ENCODE data around the gene TPSG1. TPM values are rescaled to one million over a fixed set of nuclear protein-coding genes. Genes with fewer than 3 reads are reported as not detected.

TPSG1 gene
- total RNA-seq, 4 donors from 2014 or later, result 1.6 TPM; not detected in 3

DNA sequence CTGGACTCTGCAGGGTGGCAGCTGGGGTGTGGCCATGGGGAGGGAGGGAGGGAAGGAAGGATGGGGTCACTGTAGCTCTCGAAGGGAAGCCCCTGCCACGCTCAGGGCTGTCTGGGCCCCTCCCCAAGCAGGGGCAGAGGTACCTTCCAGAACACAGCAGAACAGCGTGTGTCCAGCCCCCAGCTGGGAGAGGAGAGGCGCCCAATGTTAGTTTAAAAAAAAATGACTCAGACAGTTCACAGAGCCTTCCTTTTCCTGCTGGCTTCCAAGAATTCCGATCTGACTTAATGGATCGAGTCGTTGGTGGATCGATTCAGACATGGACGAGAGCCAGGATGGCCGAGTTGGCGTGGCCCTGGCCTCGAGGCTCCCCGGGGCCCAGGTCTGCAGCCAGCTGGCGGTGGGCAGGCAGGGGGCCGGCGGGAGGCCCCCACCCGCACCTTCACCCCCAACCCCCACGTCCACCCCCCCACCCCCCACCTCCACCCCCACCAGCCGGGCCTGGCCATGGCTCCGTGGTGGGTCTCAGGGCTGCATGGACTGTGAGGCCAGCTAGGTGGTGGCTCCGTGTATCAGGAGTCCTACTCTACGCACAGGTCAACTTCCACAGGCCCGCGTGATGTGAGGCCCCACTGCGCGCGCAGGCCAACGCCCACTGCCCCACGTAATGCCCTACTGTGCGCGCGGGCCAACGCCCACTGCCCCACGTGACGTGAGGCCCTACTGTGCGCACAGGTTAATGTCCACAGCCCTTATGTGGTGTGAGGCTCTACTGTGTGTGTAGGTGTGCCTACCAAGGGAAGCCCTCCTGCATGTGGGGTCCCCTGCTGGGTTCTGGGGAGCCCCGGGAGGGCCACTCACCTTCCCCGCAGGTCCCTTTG, 50.4 kb downstream of the TPSG1 start:
- no peaks in the 10 kb centered on the region for H3K36me3 ChIP-seq
- DNase-seq (ENCODE audit: low spot score in 2 of 2), result no peak
- H3K4me1 ChIP-seq, result no peaks in the 10 kb centered on the region
- H3K27me3 ChIP-seq, result peaks cover 77% of the 10 kb centered on the region
- no peak overlapping the region for H3K27ac ChIP-seq
- H3K4me3 ChIP-seq, result no peak overlapping the region
- H3K9me3 ChIP-seq, result no peaks in the 10 kb centered on the region
- TF ChIP-seq EP300 (IDR thresholded peaks at IDR 0.05), result no peak
- no peak for TF ChIP-seq POLR2A (IDR thresholded peaks at IDR 0.05)
- TF ChIP-seq, protein P1, sequence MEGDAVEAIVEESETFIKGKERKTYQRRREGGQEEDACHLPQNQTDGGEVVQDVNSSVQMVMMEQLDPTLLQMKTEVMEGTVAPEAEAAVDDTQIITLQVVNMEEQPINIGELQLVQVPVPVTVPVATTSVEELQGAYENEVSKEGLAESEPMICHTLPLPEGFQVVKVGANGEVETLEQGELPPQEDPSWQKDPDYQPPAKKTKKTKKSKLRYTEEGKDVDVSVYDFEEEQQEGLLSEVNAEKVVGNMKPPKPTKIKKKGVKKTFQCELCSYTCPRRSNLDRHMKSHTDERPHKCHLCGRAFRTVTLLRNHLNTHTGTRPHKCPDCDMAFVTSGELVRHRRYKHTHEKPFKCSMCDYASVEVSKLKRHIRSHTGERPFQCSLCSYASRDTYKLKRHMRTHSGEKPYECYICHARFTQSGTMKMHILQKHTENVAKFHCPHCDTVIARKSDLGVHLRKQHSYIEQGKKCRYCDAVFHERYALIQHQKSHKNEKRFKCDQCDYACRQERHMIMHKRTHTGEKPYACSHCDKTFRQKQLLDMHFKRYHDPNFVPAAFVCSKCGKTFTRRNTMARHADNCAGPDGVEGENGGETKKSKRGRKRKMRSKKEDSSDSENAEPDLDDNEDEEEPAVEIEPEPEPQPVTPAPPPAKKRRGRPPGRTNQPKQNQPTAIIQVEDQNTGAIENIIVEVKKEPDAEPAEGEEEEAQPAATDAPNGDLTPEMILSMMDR (IDR thresholded peaks at IDR 0.05), result no peak
- TF ChIP-seq POLR2AphosphoS5 (IDR thresholded peaks at IDR 0.05), result no peak
- WGBS, result 29% methylated on average over 14 of the region's 38 CpGs

DNA sequence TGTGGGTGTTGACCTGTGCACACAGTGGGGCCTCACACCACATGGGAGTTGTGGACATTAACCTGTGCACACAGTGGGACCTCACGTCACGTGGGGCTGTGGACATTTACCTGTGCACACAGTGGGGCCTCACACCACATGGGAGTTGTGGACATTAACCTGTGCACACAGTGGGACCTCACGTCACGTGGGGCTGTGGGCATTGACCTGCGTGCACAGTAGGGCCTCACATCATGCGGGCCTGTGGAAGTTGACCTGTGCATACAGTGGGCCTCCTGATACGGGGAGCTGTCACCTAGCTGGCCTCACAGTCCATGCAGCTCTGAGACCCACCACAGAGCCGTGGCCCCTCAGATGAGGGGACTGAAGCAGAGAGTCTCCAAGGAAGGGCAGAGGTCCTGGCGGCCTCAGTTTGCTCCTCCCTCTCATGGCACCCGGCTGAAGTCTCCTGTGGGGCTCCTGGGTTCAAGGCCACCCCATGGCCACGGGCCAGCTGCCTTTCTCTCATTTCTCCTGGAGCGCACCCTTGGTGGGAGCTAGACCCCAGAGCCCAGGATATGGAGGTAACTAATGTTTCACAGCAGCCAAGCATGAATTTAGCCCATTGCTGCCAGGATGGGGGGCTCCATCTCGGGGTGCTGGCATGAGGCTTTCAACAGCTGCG, 51.1 kb downstream of the TPSG1 start:
- H3K27ac ChIP-seq, result no peak overlapping the region
- H3K36me3 ChIP-seq, result no peaks in the 10 kb centered on the region
- H3K4me1 ChIP-seq, result no peaks in the 10 kb centered on the region
- H3K9me3 ChIP-seq, result no peaks in the 10 kb centered on the region
- WGBS, result 87% methylated on average over 6 of the region's 14 CpGs
- no peak for DNase-seq (ENCODE audit: low spot score in 2 of 2)
- no peak overlapping the region for H3K4me3 ChIP-seq
- no peak for TF ChIP-seq POLR2A (IDR thresholded peaks at IDR 0.05)
- TF ChIP-seq EP300 (IDR thresholded peaks at IDR 0.05), result no peak
- TF ChIP-seq, protein P1 (IDR thresholded peaks at IDR 0.05), result no peak
- no peak for TF ChIP-seq POLR2AphosphoS5 (IDR thresholded peaks at IDR 0.05)
- H3K27me3 ChIP-seq, result peaks cover 81% of the 10 kb centered on the region

GRCh38 chr16:1172651-1173050, 52.4 kb downstream of the TPSG1 start:
- Histone ChIP-seq H3K4me1 (no peaks in the 10 kb centered on the region), H3K27me3 (peaks cover 85% of the 10 kb centered on the region), H3K4me3 (no peak overlapping the region), H3K27ac (no peak overlapping the region), H3K9me3 (no peaks in the 10 kb centered on the region), H3K36me3 (no peaks in the 10 kb centered on the region)
- 66% methylated on average over 3 of the region's 13 CpGs for WGBS
- no peak for DNase-seq (ENCODE audit: low spot score in 2 of 2)
- TF ChIP-seq POLR2A (IDR thresholded peaks at IDR 0.05) (no peak), POLR2AphosphoS5 (IDR thresholded peaks at IDR 0.05) (no peak), EP300 (IDR thresholded peaks at IDR 0.05) (no peak)
- TF ChIP-seq, protein P1 (IDR thresholded peaks at IDR 0.05), result no peak

GRCh38 chr16:1171854-1172428, 53.1 kb downstream of the TPSG1 start:
- TF ChIP-seq, protein P1 (IDR thresholded peaks at IDR 0.05), result no peak
- TF ChIP-seq EP300 (IDR thresholded peaks at IDR 0.05) (no peak), POLR2AphosphoS5 (IDR thresholded peaks at IDR 0.05) (no peak), POLR2A (IDR thresholded peaks at IDR 0.05) (no peak)
- DNase-seq (ENCODE audit: low spot score in 2 of 2), result no peak
- no peaks in the 10 kb centered on the region for H3K4me1 ChIP-seq
- H3K27ac ChIP-seq, result no peak overlapping the region
- WGBS, result 86% methylated on average over 7 of the region's 36 CpGs
- no peak overlapping the region for H3K4me3 ChIP-seq
- H3K9me3 ChIP-seq, result no peaks in the 10 kb centered on the region
- H3K36me3 ChIP-seq, result no peaks in the 10 kb centered on the region
- peaks cover 85% of the 10 kb centered on the region for H3K27me3 ChIP-seq

Other genes with a start within 250 kb of the TPSG1 start
- 10 to 100 TPM in 1 of 4 donors, 1 to 10 TPM in 3; 4.0 to 12.2 (median 7.3) TPM for gene SOX8, start 243.5 kb downstream of the TPSG1 start, total RNA-seq
- gene SSTR5, start 152.5 kb downstream of the TPSG1 start, total RNA-seq, result 1 to 10 TPM in 1 of 4 donors, not detected in 3; 1.5 TPM
- gene C1QTNF8, start 129.0 kb downstream of the TPSG1 start, total RNA-seq, result not detected
- gene CACNA1H, start 72.2 kb downstream of the TPSG1 start, total RNA-seq, result 100 to 1,000 TPM in 1 of 4 donors, 10 to 100 TPM in 3; 19.4 to 167 (median 38.4) TPM
- gene TPSB2, start 4.9 kb upstream of the TPSG1 start, total RNA-seq, result 10 to 100 TPM; 13.0 to 36.9 (median 22.5) TPM
- gene TPSAB1, start 15.4 kb upstream of the TPSG1 start, total RNA-seq, result 10 to 100 TPM in 3 of 4 donors, 1 to 10 TPM in 1; 6.0 to 36.8 (median 16.5) TPM
- 10 to 100 TPM in 1 of 4 donors, under 1 TPM in 2, not detected in 1; 0.38 to 11.6 (median 0.83) TPM for gene TPSD1, start 30.8 kb upstream of the TPSG1 start, total RNA-seq
- 100 to 1,000 TPM in 3 of 4 donors, 10 to 100 TPM in 1; 72.0 to 165 (median 107) TPM for gene UBE2I, start 84.4 kb upstream of the TPSG1 start, total RNA-seq
- 1 to 10 TPM in 3 of 4 donors, under 1 TPM in 1; 0.87 to 6.2 (median 2.5) TPM for gene BAIAP3, start 108.4 kb upstream of the TPSG1 start, total RNA-seq
- 10 to 100 TPM; 48.5 to 70.2 (median 62.1) TPM for gene TSR3, start 126.6 kb upstream of the TPSG1 start, total RNA-seq
- 10 to 100 TPM; 53.7 to 84.0 (median 69.5) TPM for gene GNPTG, start 126.7 kb upstream of the TPSG1 start, total RNA-seq
- 10 to 100 TPM; 13.0 to 81.0 (median 33.4) TPM for gene UNKL, start 189.4 kb upstream of the TPSG1 start, total RNA-seq
- gene UQCC4, start 195.5 kb upstream of the TPSG1 start, total RNA-seq, result 10 to 100 TPM; 13.1 to 41.0 (median 29.3) TPM
- gene PERCC1, start 205.8 kb upstream of the TPSG1 start, total RNA-seq, result 1 to 10 TPM in 1 of 4 donors, not detected in 3; 1.3 TPM
- gene CCDC154, start 219.3 kb upstream of the TPSG1 start, total RNA-seq, result 1 to 10 TPM in 1 of 4 donors, under 1 TPM in 2, not detected in 1; 0.34 to 3.5 (median 0.39) TPM
- 100 to 1,000 TPM in 2 of 4 donors, 10 to 100 TPM in 2; 61.1 to 134 (median 100) TPM for gene CLCN7, start 249.8 kb upstream of the TPSG1 start, total RNA-seq